ENCODE data around the gene DOCK9. TPM values are rescaled to one million over a fixed set of nuclear protein-coding genes. Genes with fewer than 3 reads are reported as not detected.

The DOCK9 gene
- total RNA-seq, 4 donors from 2014 or later: 127 to 191 (median 154) TPM

DNA sequence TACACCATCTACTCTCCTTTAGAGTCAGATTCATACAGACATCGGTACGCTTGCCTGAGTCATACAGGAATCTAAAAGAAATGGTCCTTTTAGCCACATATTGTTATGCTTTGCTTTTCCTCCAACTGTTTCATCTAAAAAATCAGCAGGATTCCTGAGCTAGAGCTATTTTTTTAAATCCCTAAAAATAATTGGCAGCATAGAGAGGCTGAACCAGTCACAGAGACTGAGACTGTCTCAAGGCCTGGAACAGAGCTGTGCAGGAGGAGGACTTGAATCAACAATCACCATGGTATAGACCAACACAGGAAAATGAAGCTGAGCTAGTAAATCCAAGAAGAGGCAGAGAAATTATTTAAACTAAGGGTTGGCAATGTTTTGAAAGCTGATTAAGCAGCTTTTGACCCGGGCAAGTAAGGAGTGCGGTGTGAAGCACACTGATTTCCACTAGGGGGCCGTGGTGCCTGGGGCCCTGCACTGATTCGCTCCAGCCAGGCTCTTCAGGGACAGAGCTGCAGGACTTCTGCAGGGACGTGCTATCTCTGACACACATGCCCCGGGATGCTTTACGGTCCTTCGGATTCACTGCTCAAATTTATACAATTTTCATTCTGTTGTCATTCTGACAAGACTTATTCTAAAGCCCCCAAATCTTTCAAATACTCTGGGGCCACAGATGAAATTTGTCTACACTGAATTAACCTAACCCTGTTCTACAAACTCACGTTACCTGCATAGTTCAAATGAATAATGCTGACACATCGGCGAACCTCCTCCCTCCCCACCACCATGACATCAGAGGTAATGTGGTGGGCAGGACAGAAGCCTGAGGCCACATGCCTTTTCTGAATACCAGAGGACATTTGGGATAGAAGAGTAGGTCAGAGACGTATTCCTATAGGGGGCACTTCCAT is 137.8 kb downstream of the DOCK9 start:
- WGBS: 42% methylated on average over 14 of the region's 14 CpGs
- no peak for DNase-seq (ENCODE audit: extremely low spot score)
- Histone ChIP-seq H3K4me3 (no peak overlapping the region), H3K36me3 (peaks cover 0 to 54% (median 24%) of the 10 kb centered on the region in 4 donors), H3K9me3 (no peaks in the 10 kb centered on the region), H3K4me1 (peaks cover 10 to 24% (median 23%) of the 10 kb centered on the region in 4 donors), H3K27ac (replicated peaks in 1 of 4) (no peak overlapping the region), H3K27me3 (no peaks in the 10 kb centered on the region)
- intact Hi-C loops (cut with DNase I): loop anchor here (2.0 to 5.0 kb wide), 2 partner anchors 195 to 393 kb away; no protein-coding TSS in a partner anchor
- TF ChIP-seq POLR2A (IDR thresholded peaks at IDR 0.05; ENCODE audit: low read depth): no peak
- no peak for TF ChIP-seq POLR2AphosphoS5 (IDR thresholded peaks at IDR 0.05)
- TF ChIP-seq, protein P1, sequence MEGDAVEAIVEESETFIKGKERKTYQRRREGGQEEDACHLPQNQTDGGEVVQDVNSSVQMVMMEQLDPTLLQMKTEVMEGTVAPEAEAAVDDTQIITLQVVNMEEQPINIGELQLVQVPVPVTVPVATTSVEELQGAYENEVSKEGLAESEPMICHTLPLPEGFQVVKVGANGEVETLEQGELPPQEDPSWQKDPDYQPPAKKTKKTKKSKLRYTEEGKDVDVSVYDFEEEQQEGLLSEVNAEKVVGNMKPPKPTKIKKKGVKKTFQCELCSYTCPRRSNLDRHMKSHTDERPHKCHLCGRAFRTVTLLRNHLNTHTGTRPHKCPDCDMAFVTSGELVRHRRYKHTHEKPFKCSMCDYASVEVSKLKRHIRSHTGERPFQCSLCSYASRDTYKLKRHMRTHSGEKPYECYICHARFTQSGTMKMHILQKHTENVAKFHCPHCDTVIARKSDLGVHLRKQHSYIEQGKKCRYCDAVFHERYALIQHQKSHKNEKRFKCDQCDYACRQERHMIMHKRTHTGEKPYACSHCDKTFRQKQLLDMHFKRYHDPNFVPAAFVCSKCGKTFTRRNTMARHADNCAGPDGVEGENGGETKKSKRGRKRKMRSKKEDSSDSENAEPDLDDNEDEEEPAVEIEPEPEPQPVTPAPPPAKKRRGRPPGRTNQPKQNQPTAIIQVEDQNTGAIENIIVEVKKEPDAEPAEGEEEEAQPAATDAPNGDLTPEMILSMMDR (IDR thresholded peaks at IDR 0.05): peak; percentile 72 to 90 (median 76)

DNA sequence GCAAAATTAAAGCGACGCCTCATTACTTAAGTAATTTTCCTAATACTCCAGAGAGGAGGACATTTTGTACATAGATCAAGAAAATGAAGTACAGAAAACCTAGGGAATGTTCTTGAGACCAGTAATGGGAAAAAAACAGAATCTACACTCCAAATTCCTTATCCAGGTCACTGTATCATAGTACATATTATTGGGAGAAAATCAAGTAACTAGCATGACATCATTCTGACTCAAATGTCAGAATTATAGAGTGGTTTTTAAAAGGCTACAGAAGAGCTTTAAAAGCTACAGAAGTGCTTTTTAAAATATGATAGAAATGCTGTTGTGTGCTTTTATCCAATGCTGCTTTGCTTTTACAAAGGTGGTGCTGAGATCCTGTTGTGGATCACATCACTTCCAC is 139.1 kb downstream of the DOCK9 start:
- WGBS: 93% methylated on average over 2 of the region's 2 CpGs
- H3K36me3 ChIP-seq: peaks cover 0 to 53% (median 20%) of the 10 kb centered on the region in 4 donors
- H3K4me1 ChIP-seq: peaks cover 10 to 29% (median 27%) of the 10 kb centered on the region in 4 donors
- TF ChIP-seq EP300 (IDR thresholded peaks at IDR 0.05) (no peak), POLR2A (IDR thresholded peaks at IDR 0.05; ENCODE audit: low read depth) (no peak), POLR2AphosphoS5 (IDR thresholded peaks at IDR 0.05) (no peak)
- TF ChIP-seq, protein P1 (IDR thresholded peaks at IDR 0.05): no peak
- intact Hi-C loops (cut with DNase I): no loop called here
- H3K27me3 ChIP-seq: no peaks in the 10 kb centered on the region
- no peak overlapping the region for H3K27ac ChIP-seq (replicated peaks in 1 of 4)
- DNase-seq (ENCODE audit: extremely low spot score): no peak
- no peak overlapping the region for H3K4me3 ChIP-seq
- H3K9me3 ChIP-seq: no peaks in the 10 kb centered on the region

DNA sequence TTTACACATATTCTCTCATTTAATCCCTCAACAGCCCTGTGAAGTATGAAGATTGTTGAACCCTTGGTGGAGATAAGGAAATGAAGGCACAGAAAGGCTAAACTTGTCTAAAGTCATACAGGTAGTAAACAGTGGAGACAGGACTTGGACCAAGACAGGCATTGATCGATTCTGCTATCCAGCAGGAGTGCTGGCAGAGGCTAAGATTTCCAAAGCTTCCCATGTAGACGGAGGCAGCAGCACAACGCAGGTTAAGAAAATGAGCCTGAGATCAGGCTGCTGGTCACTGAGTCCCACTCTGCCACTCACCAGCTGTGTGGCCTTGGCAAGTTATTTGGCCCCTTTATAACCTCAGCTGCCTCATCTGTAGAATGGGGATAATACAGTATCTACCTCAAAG is 140.0 kb downstream of the DOCK9 start:
- TF ChIP-seq, protein P1 (IDR thresholded peaks at IDR 0.05): no peak
- TF ChIP-seq EP300 (IDR thresholded peaks at IDR 0.05): no peak
- no peak for TF ChIP-seq POLR2AphosphoS5 (IDR thresholded peaks at IDR 0.05)
- no peak for TF ChIP-seq POLR2A (IDR thresholded peaks at IDR 0.05; ENCODE audit: low read depth)
- H3K4me1 ChIP-seq: peaks cover 4 to 23% (median 19%) of the 10 kb centered on the region in 4 donors
- H3K27ac ChIP-seq (replicated peaks in 1 of 4): no peak overlapping the region
- peaks cover 0 to 59% (median 20%) of the 10 kb centered on the region in 4 donors for H3K36me3 ChIP-seq
- 95% methylated on average over 3 of the region's 3 CpGs for WGBS
- intact Hi-C loops (cut with DNase I): no loop called here
- H3K27me3 ChIP-seq: no peaks in the 10 kb centered on the region
- no peak for DNase-seq (ENCODE audit: extremely low spot score)
- H3K4me3 ChIP-seq: no peak overlapping the region
- no peaks in the 10 kb centered on the region for H3K9me3 ChIP-seq

DNA sequence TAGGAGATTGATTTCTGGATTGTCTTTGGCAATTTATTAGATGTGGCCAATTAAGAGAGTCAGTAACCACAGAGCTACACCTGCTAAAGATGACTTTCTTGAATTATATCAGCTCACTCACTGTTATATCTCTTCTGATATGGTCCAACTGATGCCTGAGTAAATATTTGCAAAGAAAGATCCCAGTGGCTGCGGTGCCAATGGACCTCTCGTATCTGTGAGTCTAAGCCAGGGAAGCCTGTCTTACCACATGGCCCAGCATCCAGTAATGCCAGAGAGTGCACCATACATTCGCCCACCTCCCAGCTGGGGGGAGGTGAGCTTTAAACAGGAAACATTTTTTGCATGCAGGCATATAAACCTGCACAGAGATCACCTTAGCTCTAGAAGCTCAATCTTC is 142.7 kb downstream of the DOCK9 start:
- Histone ChIP-seq H3K9me3 (no peaks in the 10 kb centered on the region), H3K27me3 (no peaks in the 10 kb centered on the region), H3K4me3 (no peak overlapping the region), H3K4me1 (peaks cover 4 to 19% (median 14%) of the 10 kb centered on the region in 4 donors), H3K36me3 (peaks cover 8 to 79% (median 40%) of the 10 kb centered on the region in 4 donors), H3K27ac (replicated peaks in 1 of 4) (no peak overlapping the region)
- TF ChIP-seq, protein P1 (IDR thresholded peaks at IDR 0.05): no peak
- TF ChIP-seq POLR2AphosphoS5 (IDR thresholded peaks at IDR 0.05) (no peak), EP300 (IDR thresholded peaks at IDR 0.05) (no peak), POLR2A (IDR thresholded peaks at IDR 0.05; ENCODE audit: low read depth) (no peak)
- 83% methylated on average over 3 of the region's 3 CpGs for WGBS
- intact Hi-C loops (cut with DNase I): no loop called here
- DNase-seq (ENCODE audit: extremely low spot score): no peak

All from esophagus muscularis mucosa (tissue), 4 donors.